GM12801 (cell line): Measurements from ENCODE around the gene MAP3K9.

ENCODE experiments used
- CTCF ChIP-seq: IDR thresholded peaks from one replicate; pipeline ENCODE4 v1.5.1; 2011; ENCODE audit warnings: control low read depth; ENCODE audit not compliant: insufficient read length; ENCODE audit errors: extremely low read depth

MAP3K9 gene

DNA sequence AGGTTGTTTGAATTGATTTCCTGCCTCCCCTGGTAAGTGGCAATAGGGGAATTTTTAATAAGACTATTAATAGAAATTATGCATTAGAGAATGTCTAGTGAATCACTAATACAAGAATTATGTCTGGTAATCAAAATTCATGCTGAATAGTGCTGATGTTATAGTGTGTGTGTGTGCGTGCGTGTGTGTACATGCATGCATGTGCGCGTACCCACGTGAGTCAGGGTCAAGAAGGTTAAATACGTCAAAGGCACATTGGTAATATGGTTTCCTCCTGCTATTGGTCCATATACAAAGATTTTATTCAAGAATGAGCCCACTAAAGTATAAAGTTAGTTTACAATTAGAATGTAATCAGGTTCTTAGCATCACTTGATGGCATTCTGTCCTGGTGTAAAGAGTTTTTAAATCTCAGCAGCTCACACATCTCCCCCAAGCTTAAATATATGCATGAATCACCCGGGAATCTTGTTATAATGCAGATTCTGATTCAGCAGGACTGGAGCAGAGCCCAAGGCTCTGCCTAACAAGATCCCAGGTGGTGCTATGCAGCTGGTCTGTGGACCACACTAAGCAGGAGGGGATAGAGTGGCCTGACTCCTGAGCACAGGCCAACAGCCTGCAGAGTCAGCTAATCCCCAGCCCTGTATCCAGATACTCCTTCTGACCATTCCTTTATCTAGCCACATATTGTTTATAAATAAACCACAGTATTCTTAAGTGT, 123.7 kb downstream of the MAP3K9 start:
- TF ChIP-seq CTCF = no peak

DNA sequence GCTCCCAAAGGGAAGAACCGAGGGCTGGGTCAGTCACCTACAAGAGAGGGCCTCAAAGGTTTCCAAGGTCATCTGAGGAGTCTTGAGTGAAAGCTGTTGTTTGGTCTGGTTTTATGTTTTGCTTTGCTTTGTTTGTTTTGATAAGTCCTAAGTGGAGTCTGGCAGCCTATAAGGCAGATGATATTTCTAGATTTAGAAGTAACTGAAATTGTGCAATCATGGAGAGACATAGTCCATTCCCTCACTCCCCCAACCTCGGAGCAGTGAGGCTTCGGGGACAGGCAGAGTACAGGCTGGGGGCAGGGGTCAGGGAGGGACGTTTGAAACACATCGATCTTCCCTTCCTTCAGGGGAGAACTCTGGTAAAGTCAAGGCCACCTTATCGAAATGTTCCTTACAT, 125.3 kb downstream of the MAP3K9 start:
- no peak for TF ChIP-seq CTCF

GRCh38 chr14:70680748-70681147, 128.6 kb downstream of the MAP3K9 start:
- no peak for TF ChIP-seq CTCF

- TF ChIP-seq CTCF = no peak
These were observed 132.0 kb downstream of the MAP3K9 start for GRCh38 chr14:70677341-70677740.
